ENCODE measurements around the gene ITGA3. TPM values are rescaled to one million over a fixed set of nuclear protein-coding genes. Genes with fewer than 3 reads are reported as not detected.
A peak's percentile ranks its signal among the peaks of the same experiment; 100 is the strongest.

The ITGA3 gene
- total RNA-seq, 1 donor from 2014 or later: 13.2 TPM

GRCh38 chr17:50118828-50119218 is 62.9 kb downstream of the ITGA3 start:
- Mint-ChIP-seq H3K36me3 (ENCODE audit: unreplicated experiment) (peaks cover 16% of the 10 kb centered on the region), H3K27ac (ENCODE audit: unreplicated experiment) (no peak overlapping the region), H3K4me3 (ENCODE audit: unreplicated experiment) (no peak overlapping the region), H3K27me3 (ENCODE audit: unreplicated experiment) (peaks cover 22% of the 10 kb centered on the region), H3K4me1 (ENCODE audit: low read depth, unreplicated experiment) (peaks cover 24% of the 10 kb centered on the region), H3K9me3 (ENCODE audit: unreplicated experiment) (peaks cover 12% of the 10 kb centered on the region)
- DNase-seq: no peak
- no peak for TF ChIP-seq CTCF (IDR thresholded peaks at IDR 0.05; ENCODE audit: partially characterized antibody, unreplicated experiment)

- H3K36me3 Mint-ChIP-seq (ENCODE audit: unreplicated experiment): peaks cover 11% of the 10 kb centered on the region
- DNase-seq: no peak
- TF ChIP-seq CTCF (IDR thresholded peaks at IDR 0.05; ENCODE audit: partially characterized antibody, unreplicated experiment): no peak
- H3K4me1 Mint-ChIP-seq (ENCODE audit: low read depth, unreplicated experiment): peaks cover 31% of the 10 kb centered on the region
- peaks cover 27% of the 10 kb centered on the region for H3K27me3 Mint-ChIP-seq (ENCODE audit: unreplicated experiment)
- H3K27ac Mint-ChIP-seq (ENCODE audit: unreplicated experiment): no peak overlapping the region
- no peak overlapping the region for H3K4me3 Mint-ChIP-seq (ENCODE audit: unreplicated experiment)
- H3K9me3 Mint-ChIP-seq (ENCODE audit: unreplicated experiment): peaks cover 13% of the 10 kb centered on the region
These were observed 64.8 kb downstream of the ITGA3 start for GRCh38 chr17:50120475-50121253.

GRCh38 chr17:50122945-50123344 is 67.0 kb downstream of the ITGA3 start:
- no peak for DNase-seq
- Mint-ChIP-seq H3K4me1 (ENCODE audit: low read depth, unreplicated experiment) (peaks cover 37% of the 10 kb centered on the region), H3K4me3 (ENCODE audit: unreplicated experiment) (peak overlapping the region; percentile 69), H3K27me3 (ENCODE audit: unreplicated experiment) (peaks cover 27% of the 10 kb centered on the region), H3K36me3 (ENCODE audit: unreplicated experiment) (peaks cover 7% of the 10 kb centered on the region), H3K27ac (ENCODE audit: unreplicated experiment) (peak overlapping the region; percentile 95), H3K9me3 (ENCODE audit: unreplicated experiment) (peaks cover 8% of the 10 kb centered on the region)
- no peak for TF ChIP-seq CTCF (IDR thresholded peaks at IDR 0.05; ENCODE audit: partially characterized antibody, unreplicated experiment)

- H3K27me3 Mint-ChIP-seq (ENCODE audit: unreplicated experiment): peaks cover 29% of the 10 kb centered on the region
- H3K4me3 Mint-ChIP-seq (ENCODE audit: unreplicated experiment): peak overlapping the region; percentile 69
- peaks cover 11% of the 10 kb centered on the region for H3K9me3 Mint-ChIP-seq (ENCODE audit: unreplicated experiment)
- peak overlapping the region; percentile 89 for H3K27ac Mint-ChIP-seq (ENCODE audit: unreplicated experiment)
- no peak for TF ChIP-seq CTCF (IDR thresholded peaks at IDR 0.05; ENCODE audit: partially characterized antibody, unreplicated experiment)
- H3K36me3 Mint-ChIP-seq (ENCODE audit: unreplicated experiment): peaks cover 7% of the 10 kb centered on the region
- H3K4me1 Mint-ChIP-seq (ENCODE audit: low read depth, unreplicated experiment): peaks cover 37% of the 10 kb centered on the region
- peak; percentile 74 for DNase-seq
These were observed 67.9 kb downstream of the ITGA3 start for GRCh38 chr17:50123649-50124349.
